Measurements from ENCODE around the gene CD3G. TPM values are rescaled to one million over a fixed set of nuclear protein-coding genes. Genes with fewer than 3 reads are reported as not detected.

Gene CD3G
- total and polyA plus RNA-seq, 2 donors (not counting 1 experiment from before 2014, with no cell fraction given) = 0.34 to 0.76 TPM

DNA sequence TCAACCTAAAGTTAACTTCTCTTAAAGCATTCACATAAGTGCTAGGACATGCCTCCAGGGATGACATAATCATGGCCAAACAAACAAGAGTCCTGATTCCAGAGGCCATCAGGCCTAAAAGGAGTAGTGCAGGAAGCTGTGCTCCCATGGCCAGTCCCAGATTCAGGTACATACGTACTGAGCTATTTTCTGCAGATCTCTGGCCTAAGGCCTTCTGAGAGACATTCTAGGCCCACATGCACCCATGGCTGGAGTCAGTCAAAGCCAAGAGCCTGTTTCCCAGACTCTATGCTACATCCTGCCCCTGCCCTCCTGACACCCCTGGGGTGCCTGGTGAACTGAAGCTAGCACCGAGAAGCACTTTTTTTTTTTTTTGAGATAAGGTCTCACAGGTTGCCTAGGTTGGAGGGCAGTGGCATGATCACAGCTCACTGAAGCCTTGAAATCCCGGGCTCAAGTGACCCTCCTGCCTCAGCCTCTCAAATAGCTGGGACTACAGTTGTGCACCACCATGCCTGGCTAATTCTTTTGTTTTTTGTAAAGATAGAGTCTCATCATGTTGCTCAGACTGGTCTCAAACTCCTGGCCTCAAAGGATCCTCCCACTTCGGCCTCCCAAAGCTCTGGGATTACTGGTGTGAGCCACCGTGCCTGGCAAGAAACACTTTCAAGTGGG, 2.2 kb upstream of the CD3G start:
- POLR2A ChIA-PET = interaction anchor here (0.7 kb wide), 2 partner anchors 612 to 1030 kb away, joined by 3 to 4 read pairs; no protein-coding TSS in a partner anchor
- H3K27me3 Mint-ChIP-seq = peaks cover 10% of the 10 kb centered on the region
- H3K4me1 Mint-ChIP-seq = peaks cover 12% of the 10 kb centered on the region
- TF ChIP-seq, protein P1, sequence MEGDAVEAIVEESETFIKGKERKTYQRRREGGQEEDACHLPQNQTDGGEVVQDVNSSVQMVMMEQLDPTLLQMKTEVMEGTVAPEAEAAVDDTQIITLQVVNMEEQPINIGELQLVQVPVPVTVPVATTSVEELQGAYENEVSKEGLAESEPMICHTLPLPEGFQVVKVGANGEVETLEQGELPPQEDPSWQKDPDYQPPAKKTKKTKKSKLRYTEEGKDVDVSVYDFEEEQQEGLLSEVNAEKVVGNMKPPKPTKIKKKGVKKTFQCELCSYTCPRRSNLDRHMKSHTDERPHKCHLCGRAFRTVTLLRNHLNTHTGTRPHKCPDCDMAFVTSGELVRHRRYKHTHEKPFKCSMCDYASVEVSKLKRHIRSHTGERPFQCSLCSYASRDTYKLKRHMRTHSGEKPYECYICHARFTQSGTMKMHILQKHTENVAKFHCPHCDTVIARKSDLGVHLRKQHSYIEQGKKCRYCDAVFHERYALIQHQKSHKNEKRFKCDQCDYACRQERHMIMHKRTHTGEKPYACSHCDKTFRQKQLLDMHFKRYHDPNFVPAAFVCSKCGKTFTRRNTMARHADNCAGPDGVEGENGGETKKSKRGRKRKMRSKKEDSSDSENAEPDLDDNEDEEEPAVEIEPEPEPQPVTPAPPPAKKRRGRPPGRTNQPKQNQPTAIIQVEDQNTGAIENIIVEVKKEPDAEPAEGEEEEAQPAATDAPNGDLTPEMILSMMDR (IDR thresholded peaks at IDR 0.05) = no peak
- TF ChIP-seq EZH2 (IDR thresholded peaks at IDR 0.05; ENCODE audit: borderline replicate concordance, insufficient read depth, low read depth, low read length, poor library complexity, severe bottlenecking) = no peak
- Histone ChIP-seq H3K4me1 (ENCODE audit: control insufficient read depth in 2 of 2, insufficient read depth in 2 of 2, low read length in 2 of 2) (peaks cover 9 to 11% of the 10 kb centered on the region in 2 donors), H2AFZ (ENCODE audit: insufficient read depth, low read depth, low read length, poor library complexity, severe bottlenecking) (no peak overlapping the region), H3K4me3 (ENCODE audit: control extremely low read depth in 1 of 5, extremely low read depth in 1 of 5, insufficient read depth in 1 of 5, low read depth in 2 of 5, low read length in 4 of 5) (no peak overlapping the region), H3K79me2 (ENCODE audit: control insufficient read depth, insufficient read depth, low read length) (no peaks in the 10 kb centered on the region), H3K9ac (ENCODE audit: low read length) (no peak overlapping the region), H3K4me2 (replicated peaks; ENCODE audit: low read depth, low read length, poor library complexity, severe bottlenecking) (no peak overlapping the region), H3K27me3 (replicated peaks in 1 of 4; ENCODE audit: control extremely low read depth in 1 of 4, control insufficient read depth in 3 of 4, insufficient read depth in 4 of 4, low read length in 3 of 4) (peaks cover 0 to 4% (median 0%) of the 10 kb centered on the region in 4 experiments), H3K36me3 (replicated peaks in 1 of 2; ENCODE audit: control extremely low read depth in 1 of 2, control insufficient read depth in 1 of 2, extremely low read depth in 1 of 2, insufficient read depth in 2 of 2, low read length in 1 of 2) (no peaks in the 10 kb centered on the region), H3K9me3 (ENCODE audit: control extremely low read depth in 1 of 3, control insufficient read depth in 2 of 3, insufficient read depth in 1 of 3, low read length in 2 of 3) (no peaks in the 10 kb centered on the region), H4K20me1 (ENCODE audit: control insufficient read depth, insufficient read depth, low read length, poor library complexity, severe bottlenecking) (no peaks in the 10 kb centered on the region), H3K27ac (ENCODE audit: low read length in 2 of 2) (no peak overlapping the region)
- H3K4me3 Mint-ChIP-seq = no peak overlapping the region
- H3K27ac Mint-ChIP-seq = no peak overlapping the region
- 91% methylated on average over 2 of the region's 5 CpGs for WGBS (ENCODE audit: insufficient coverage)
- H3K9me3 Mint-ChIP-seq (ENCODE audit: insufficient read depth) = no peaks in the 10 kb centered on the region
- no peak for ATAC-seq (ENCODE audit: low read depth)
- DNase-seq = no peak
- intact Hi-C loops (cut with micrococcal nuclease) = no loop called here
- CTCF ChIA-PET = interaction anchor here (0.8 to 1.3 kb wide), 3 partner anchors 9 to 395 kb away, joined by 3 to 5 read pairs (median 3); no protein-coding TSS in a partner anchor

DNA sequence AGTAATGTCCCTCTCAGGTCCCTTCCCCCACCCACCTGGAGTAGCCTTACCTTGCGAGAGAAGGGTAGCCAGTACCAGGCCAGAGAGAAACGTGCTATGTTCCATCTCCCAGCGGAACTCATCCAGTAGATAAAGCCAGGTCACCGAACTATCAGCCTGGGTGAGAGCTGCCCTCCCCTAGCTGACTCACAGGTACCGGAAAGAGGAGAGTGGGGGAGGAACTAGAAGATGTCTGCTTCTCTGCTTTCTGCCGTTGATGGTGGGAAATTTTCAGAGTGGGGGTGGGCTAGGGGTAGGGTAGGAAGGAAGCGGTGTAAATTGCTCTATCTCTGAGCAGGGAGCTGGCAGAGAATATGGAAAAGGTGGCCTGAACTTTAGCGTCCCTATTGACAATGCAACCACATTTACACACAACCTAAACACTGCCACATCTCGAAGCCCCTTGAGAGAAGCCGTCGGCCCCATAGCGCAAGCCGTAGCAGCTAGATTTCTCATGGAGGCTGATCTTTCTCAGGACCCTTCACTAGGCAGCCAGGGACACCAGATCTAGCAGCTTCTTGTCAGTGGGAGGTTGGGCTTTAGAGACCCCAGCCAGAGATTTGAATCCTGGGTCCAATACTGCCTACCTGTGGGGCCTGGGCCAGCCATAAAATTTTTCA, 1.5 kb upstream of the CD3G start, which contains the start of gene CD3D:
TSS of gene CD3D (minus strand) at position 203 of the 659 bp plus-strand sequence. CDS start at position 105, 98 bp downstream.
- Histone ChIP-seq H3K79me2 (ENCODE audit: control insufficient read depth, insufficient read depth, low read length) (no peaks in the 10 kb centered on the region), H3K27ac (ENCODE audit: low read length in 2 of 2) (no peak within 1 kb of the TSS), H3K36me3 (replicated peaks in 1 of 2; ENCODE audit: control extremely low read depth in 1 of 2, control insufficient read depth in 1 of 2, extremely low read depth in 1 of 2, insufficient read depth in 2 of 2, low read length in 1 of 2) (no peaks in the 10 kb centered on the region), H3K4me1 (ENCODE audit: control insufficient read depth in 2 of 2, insufficient read depth in 2 of 2, low read length in 2 of 2) (peaks cover 9 to 11% of the 10 kb centered on the region in 2 donors), H3K9me3 (ENCODE audit: control extremely low read depth in 1 of 3, control insufficient read depth in 2 of 3, insufficient read depth in 1 of 3, low read length in 2 of 3) (no peaks in the 10 kb centered on the region), H3K9ac (ENCODE audit: low read length) (no peak within 1 kb of the TSS), H2AFZ (ENCODE audit: insufficient read depth, low read depth, low read length, poor library complexity, severe bottlenecking) (no peak within 1 kb of the TSS), H3K4me2 (replicated peaks; ENCODE audit: low read depth, low read length, poor library complexity, severe bottlenecking) (no peak within 1 kb of the TSS), H3K27me3 (replicated peaks in 1 of 4; ENCODE audit: control extremely low read depth in 1 of 4, control insufficient read depth in 3 of 4, insufficient read depth in 4 of 4, low read length in 3 of 4) (peaks cover 0 to 4% (median 0%) of the 10 kb centered on the region in 4 experiments), H4K20me1 (ENCODE audit: control insufficient read depth, insufficient read depth, low read length, poor library complexity, severe bottlenecking) (no peaks in the 10 kb centered on the region), H3K4me3 (ENCODE audit: control extremely low read depth in 1 of 5, extremely low read depth in 1 of 5, insufficient read depth in 1 of 5, low read depth in 2 of 5, low read length in 4 of 5) (no peak within 1 kb of the TSS)
- H3K27me3 Mint-ChIP-seq = peaks cover 12% of the 10 kb centered on the region
- no peak within 1 kb of the TSS for H3K4me3 Mint-ChIP-seq
- ATAC-seq (ENCODE audit: low read depth) = no peak
- 83% methylated on average over 10 of the region's 13 CpGs for WGBS (ENCODE audit: insufficient coverage)
- TF ChIP-seq, protein P1 (IDR thresholded peaks at IDR 0.05) = no peak
- TF ChIP-seq EZH2 (IDR thresholded peaks at IDR 0.05; ENCODE audit: borderline replicate concordance, insufficient read depth, low read depth, low read length, poor library complexity, severe bottlenecking) = no peak
- no peak within 1 kb of the TSS for H3K27ac Mint-ChIP-seq
- DNase-seq = no peak
- peaks cover 12% of the 10 kb centered on the region for H3K4me1 Mint-ChIP-seq
- ChIA-PET CTCF (interaction anchor here (0.8 kb wide), 2 partner anchors 10 to 396 kb away, joined by 3 to 5 read pairs; no protein-coding TSS in a partner anchor), POLR2A (interaction anchor here (0.7 kb wide), 1 partner anchor 611 kb away, joined by 4 read pairs; no protein-coding TSS in a partner anchor)
- intact Hi-C loops (cut with micrococcal nuclease) = no loop called here
- no peaks in the 10 kb centered on the region for H3K9me3 Mint-ChIP-seq (ENCODE audit: insufficient read depth)

All from B cell (primary cell).